SK-N-SH treated with all-trans-retinoic acid at 6 μM for 48 hours (cell line): Measurements from ENCODE around the gene NSG2.

Source experiments
- ARNTL ChIP-seq: fragments of 450-650 bp; formaldehyde crosslinking; IDR thresholded peaks from 2 replicates; pipeline ENCODE4 v1.5.0; 2020; ENCODE audit warnings: low read depth, mild to moderate bottlenecking, moderate library complexity, borderline replicate concordance
- CSDC2 ChIP-seq: fragments of 250-450 bp; sonication (Bioruptor Pico); IDR thresholded peaks from 2 replicates; pipeline ENCODE4 v1.5.0; 2020; ENCODE audit warnings: mild to moderate bottlenecking, moderate library complexity
- OSR1 ChIP-seq: fragments of 250-450 bp; sonication (Bioruptor Pico); IDR thresholded peaks from 2 replicates; pipeline ENCODE4 v1.8.0; 2022; ENCODE audit warnings: moderate library complexity, mild to moderate bottlenecking, inconsistent platforms
- RARB ChIP-seq: fragments of 250-450 bp; sonication (Bioruptor Pico); IDR thresholded peaks from 2 replicates; pipeline ENCODE4 v1.8.0; 2021; ENCODE audit warnings: mild to moderate bottlenecking, moderate library complexity
- SNAI2 ChIP-seq: fragments of 250-450 bp; sonication (Bioruptor Pico); IDR thresholded peaks from 2 replicates; pipeline ENCODE4 v1.5.0; 2020; ENCODE audit warnings: mild to moderate bottlenecking, moderate library complexity
- ZC3H10 ChIP-seq: fragments of 250-450 bp; sonication (Bioruptor Pico); IDR thresholded peaks from 2 replicates; pipeline ENCODE4 v1.5.1; 2021; ENCODE audit warnings: mild to moderate bottlenecking, moderate library complexity
- ZNF70 ChIP-seq: fragments of 450-650 bp; formaldehyde crosslinking; IDR thresholded peaks from 2 replicates; pipeline ENCODE4 v1.5.0; 2020; ENCODE audit warnings: mild to moderate bottlenecking, moderate library complexity
- TF ChIP-seq, protein P1 (sequence below): fragments of 250-450 bp; sonication (Bioruptor Pico); IDR thresholded peaks from 2 replicates; pipeline ENCODE4 v1.8.0; 2020; ENCODE audit warnings: mild to moderate bottlenecking, moderate library complexity, borderline replicate concordance
- TF ChIP-seq, protein P2 (sequence below): fragments of 250-450 bp; sonication (Bioruptor Pico); IDR thresholded peaks from 2 replicates; pipeline ENCODE4 v1.5.0; 2020; ENCODE audit warnings: mild to moderate bottlenecking, moderate library complexity
- TF ChIP-seq, protein P3 (sequence below): fragments of 250-450 bp; sonication (Bioruptor Pico); IDR thresholded peaks from 2 replicates; pipeline ENCODE4 v1.5.1; 2020; ENCODE audit warnings: low read depth, mild to moderate bottlenecking, moderate library complexity
- TF ChIP-seq, protein P4 (sequence below): fragments of 250-450 bp; sonication (Bioruptor Pico); IDR thresholded peaks from 2 replicates; pipeline ENCODE4 v1.8.0; 2021; ENCODE audit warnings: low read depth, mild to moderate bottlenecking, moderate library complexity, borderline replicate concordance

DNA sequence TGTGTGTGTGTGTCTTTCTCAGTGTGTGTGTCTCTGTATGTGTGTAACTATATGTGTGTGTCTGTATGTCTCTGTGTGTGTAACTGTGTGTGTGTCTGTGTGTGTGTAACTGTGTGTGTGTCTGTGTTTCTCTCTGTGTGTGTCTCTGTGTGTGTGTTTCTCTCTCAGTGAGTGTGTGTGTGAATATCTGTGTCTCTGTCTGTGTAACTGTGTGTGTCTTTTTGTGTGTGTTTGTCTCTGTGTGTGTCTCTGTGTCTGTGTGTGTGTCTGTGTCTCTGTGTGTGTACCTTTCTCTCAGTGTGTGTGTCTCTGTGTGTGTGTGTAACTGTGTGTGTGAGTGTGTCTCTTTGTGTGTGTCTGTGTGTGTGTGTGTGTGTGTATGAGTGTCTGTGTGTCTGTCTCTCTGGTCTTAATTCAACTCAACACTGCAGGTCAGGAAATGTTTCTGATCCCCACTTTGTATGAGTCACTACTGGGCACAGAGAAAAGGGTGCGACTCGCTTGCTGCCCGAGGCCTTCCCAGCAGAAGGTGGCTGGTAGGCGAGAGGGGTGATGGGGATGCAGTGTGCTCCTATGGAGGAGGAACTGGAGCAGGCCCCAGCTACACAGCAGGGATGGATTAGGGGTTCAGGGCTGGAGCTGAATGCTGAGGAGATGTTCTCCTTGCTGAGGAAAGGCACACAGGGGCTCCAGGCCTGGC lies 52.1 kb downstream of the NSG2 start:
- TF ChIP-seq SNAI2 (CRISPR knock-in tag), result no peak
- TF ChIP-seq ARNTL (CRISPR knock-in tag), result no peak
- TF ChIP-seq, protein P1, sequence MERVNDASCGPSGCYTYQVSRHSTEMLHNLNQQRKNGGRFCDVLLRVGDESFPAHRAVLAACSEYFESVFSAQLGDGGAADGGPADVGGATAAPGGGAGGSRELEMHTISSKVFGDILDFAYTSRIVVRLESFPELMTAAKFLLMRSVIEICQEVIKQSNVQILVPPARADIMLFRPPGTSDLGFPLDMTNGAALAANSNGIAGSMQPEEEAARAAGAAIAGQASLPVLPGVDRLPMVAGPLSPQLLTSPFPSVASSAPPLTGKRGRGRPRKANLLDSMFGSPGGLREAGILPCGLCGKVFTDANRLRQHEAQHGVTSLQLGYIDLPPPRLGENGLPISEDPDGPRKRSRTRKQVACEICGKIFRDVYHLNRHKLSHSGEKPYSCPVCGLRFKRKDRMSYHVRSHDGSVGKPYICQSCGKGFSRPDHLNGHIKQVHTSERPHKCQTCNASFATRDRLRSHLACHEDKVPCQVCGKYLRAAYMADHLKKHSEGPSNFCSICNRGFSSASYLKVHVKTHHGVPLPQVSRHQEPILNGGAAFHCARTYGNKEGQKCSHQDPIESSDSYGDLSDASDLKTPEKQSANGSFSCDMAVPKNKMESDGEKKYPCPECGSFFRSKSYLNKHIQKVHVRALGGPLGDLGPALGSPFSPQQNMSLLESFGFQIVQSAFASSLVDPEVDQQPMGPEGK (CRISPR knock-in tag), result no peak
- TF ChIP-seq, protein P2, sequence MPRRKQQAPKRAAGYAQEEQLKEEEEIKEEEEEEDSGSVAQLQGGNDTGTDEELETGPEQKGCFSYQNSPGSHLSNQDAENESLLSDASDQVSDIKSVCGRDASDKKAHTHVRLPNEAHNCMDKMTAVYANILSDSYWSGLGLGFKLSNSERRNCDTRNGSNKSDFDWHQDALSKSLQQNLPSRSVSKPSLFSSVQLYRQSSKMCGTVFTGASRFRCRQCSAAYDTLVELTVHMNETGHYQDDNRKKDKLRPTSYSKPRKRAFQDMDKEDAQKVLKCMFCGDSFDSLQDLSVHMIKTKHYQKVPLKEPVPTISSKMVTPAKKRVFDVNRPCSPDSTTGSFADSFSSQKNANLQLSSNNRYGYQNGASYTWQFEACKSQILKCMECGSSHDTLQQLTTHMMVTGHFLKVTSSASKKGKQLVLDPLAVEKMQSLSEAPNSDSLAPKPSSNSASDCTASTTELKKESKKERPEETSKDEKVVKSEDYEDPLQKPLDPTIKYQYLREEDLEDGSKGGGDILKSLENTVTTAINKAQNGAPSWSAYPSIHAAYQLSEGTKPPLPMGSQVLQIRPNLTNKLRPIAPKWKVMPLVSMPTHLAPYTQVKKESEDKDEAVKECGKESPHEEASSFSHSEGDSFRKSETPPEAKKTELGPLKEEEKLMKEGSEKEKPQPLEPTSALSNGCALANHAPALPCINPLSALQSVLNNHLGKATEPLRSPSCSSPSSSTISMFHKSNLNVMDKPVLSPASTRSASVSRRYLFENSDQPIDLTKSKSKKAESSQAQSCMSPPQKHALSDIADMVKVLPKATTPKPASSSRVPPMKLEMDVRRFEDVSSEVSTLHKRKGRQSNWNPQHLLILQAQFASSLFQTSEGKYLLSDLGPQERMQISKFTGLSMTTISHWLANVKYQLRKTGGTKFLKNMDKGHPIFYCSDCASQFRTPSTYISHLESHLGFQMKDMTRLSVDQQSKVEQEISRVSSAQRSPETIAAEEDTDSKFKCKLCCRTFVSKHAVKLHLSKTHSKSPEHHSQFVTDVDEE (CRISPR knock-in tag), result no peak
- TF ChIP-seq, protein P3, sequence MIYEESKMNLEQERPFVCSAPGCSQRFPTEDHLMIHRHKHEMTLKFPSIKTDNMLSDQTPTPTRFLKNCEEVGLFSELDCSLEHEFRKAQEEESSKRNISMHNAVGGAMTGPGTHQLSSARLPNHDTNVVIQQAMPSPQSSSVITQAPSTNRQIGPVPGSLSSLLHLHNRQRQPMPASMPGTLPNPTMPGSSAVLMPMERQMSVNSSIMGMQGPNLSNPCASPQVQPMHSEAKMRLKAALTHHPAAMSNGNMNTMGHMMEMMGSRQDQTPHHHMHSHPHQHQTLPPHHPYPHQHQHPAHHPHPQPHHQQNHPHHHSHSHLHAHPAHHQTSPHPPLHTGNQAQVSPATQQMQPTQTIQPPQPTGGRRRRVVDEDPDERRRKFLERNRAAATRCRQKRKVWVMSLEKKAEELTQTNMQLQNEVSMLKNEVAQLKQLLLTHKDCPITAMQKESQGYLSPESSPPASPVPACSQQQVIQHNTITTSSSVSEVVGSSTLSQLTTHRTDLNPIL (CRISPR knock-in tag), result no peak
- TF ChIP-seq, protein P4, sequence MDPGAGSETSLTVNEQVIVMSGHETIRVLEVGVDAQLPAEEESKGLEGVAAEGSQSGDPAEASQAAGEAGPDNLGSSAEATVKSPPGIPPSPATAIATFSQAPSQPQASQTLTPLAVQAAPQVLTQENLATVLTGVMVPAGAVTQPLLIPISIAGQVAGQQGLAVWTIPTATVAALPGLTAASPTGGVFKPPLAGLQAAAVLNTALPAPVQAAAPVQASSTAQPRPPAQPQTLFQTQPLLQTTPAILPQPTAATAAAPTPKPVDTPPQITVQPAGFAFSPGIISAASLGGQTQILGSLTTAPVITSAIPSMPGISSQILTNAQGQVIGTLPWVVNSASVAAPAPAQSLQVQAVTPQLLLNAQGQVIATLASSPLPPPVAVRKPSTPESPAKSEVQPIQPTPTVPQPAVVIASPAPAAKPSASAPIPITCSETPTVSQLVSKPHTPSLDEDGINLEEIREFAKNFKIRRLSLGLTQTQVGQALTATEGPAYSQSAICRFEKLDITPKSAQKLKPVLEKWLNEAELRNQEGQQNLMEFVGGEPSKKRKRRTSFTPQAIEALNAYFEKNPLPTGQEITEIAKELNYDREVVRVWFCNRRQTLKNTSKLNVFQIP (CRISPR knock-in tag), result no peak
- TF ChIP-seq OSR1, result no peak
- TF ChIP-seq ZNF70 (CRISPR knock-in tag), result no peak
- TF ChIP-seq ZC3H10 (CRISPR knock-in tag), result no peak
- no peak for TF ChIP-seq RARB (CRISPR knock-in tag)
- no peak for TF ChIP-seq CSDC2 (CRISPR knock-in tag)
